ENCODE measurements around the gene DMXL2.
"Not testable (repeated sequence)": the region's sequence is repeated elsewhere in the genome, so short reads cannot be mapped to it uniquely, and the experiment has no call there.

The DMXL2 gene

GRCh38 chr15:51623386-51623938 lies 891 bp upstream of the DMXL2 start:
- in situ Hi-C loops (cut with HindIII; ENCODE audit: low sequenced_read_pairs), result no loop called here

- in situ Hi-C loops (cut with HindIII; ENCODE audit: low sequenced_read_pairs), result no loop called here
Observed at GRCh38 chr15:51621936-51622603, 501 bp downstream of the DMXL2 start.

GRCh38 chr15:51621155-51621765 lies 1.3 kb downstream of the DMXL2 start:
- in situ Hi-C loops (cut with HindIII; ENCODE audit: low sequenced_read_pairs), result no loop called here

- in situ Hi-C loops (cut with HindIII; ENCODE audit: low sequenced_read_pairs), result no loop called here
Observed at GRCh38 chr15:51620641-51621040, 1.9 kb downstream of the DMXL2 start.

- in situ Hi-C loops (cut with HindIII; ENCODE audit: low sequenced_read_pairs), result no loop called here
Observed at GRCh38 chr15:51620122-51620521, 2.4 kb downstream of the DMXL2 start.

GRCh38 chr15:51619331-51620035 lies 3.1 kb downstream of the DMXL2 start:
- in situ Hi-C loops (cut with HindIII; ENCODE audit: low sequenced_read_pairs), result no loop called here

GRCh38 chr15:51617886-51618285 lies 4.7 kb downstream of the DMXL2 start:
- in situ Hi-C loops (cut with HindIII; ENCODE audit: low sequenced_read_pairs), result no loop called here

GRCh38 chr15:51613951-51614350 lies 8.6 kb downstream of the DMXL2 start:
- in situ Hi-C loops (cut with HindIII; ENCODE audit: low sequenced_read_pairs), result no loop called here

GRCh38 chr15:51612669-51613068 lies 9.9 kb downstream of the DMXL2 start:
- in situ Hi-C loops (cut with HindIII; ENCODE audit: low sequenced_read_pairs), result not testable (repeated sequence)

GRCh38 chr15:51603462-51603948 lies 19.1 kb downstream of the DMXL2 start:
- in situ Hi-C loops (cut with HindIII; ENCODE audit: low sequenced_read_pairs), result not testable (repeated sequence)

GRCh38 chr15:51603002-51603401 lies 19.6 kb downstream of the DMXL2 start:
- in situ Hi-C loops (cut with HindIII; ENCODE audit: low sequenced_read_pairs), result no loop called here

GRCh38 chr15:51602484-51602883 lies 20.1 kb downstream of the DMXL2 start:
- in situ Hi-C loops (cut with HindIII; ENCODE audit: low sequenced_read_pairs), result no loop called here

- in situ Hi-C loops (cut with HindIII; ENCODE audit: low sequenced_read_pairs), result no loop called here
Observed at GRCh38 chr15:51601801-51602200, 20.8 kb downstream of the DMXL2 start.

- in situ Hi-C loops (cut with HindIII; ENCODE audit: low sequenced_read_pairs), result no loop called here
Observed at GRCh38 chr15:51600114-51600513, 22.5 kb downstream of the DMXL2 start.

- in situ Hi-C loops (cut with HindIII; ENCODE audit: low sequenced_read_pairs), result no loop called here
Observed at GRCh38 chr15:51589881-51590568, 32.5 kb downstream of the DMXL2 start.

- in situ Hi-C loops (cut with HindIII; ENCODE audit: low sequenced_read_pairs), result no loop called here
Observed at GRCh38 chr15:51588966-51589365, 33.6 kb downstream of the DMXL2 start.

- in situ Hi-C loops (cut with HindIII; ENCODE audit: low sequenced_read_pairs), result no loop called here
Observed at GRCh38 chr15:51585986-51586385, 36.6 kb downstream of the DMXL2 start.

GRCh38 chr15:51580982-51581381 lies 41.6 kb downstream of the DMXL2 start:
- in situ Hi-C loops (cut with HindIII; ENCODE audit: low sequenced_read_pairs), result no loop called here

GRCh38 chr15:51580385-51580784 lies 42.2 kb downstream of the DMXL2 start:
- in situ Hi-C loops (cut with HindIII; ENCODE audit: low sequenced_read_pairs), result no loop called here

- in situ Hi-C loops (cut with HindIII; ENCODE audit: low sequenced_read_pairs), result no loop called here
Observed at GRCh38 chr15:51579012-51579411, 43.6 kb downstream of the DMXL2 start.

Data from DLD1 (cell line).